Endothelial cell (in vitro differentiated cells): Measurements from ENCODE around the gene MARCO. TPM values are rescaled to one million over a fixed set of nuclear protein-coding genes. Genes with fewer than 3 reads are reported as not detected.

Experiments
- DNase-seq: peaks from one replicate; pipeline ENCODE4 v3.0.0; 2021; ENCODE audit warnings: low spot score
- H3K27ac Mint-ChIP-seq: one replicate; pipeline ENCODE4 v1.8.0; 2021; ENCODE audit warnings: mixed read lengths, inconsistent platforms; ENCODE audit not compliant: unreplicated experiment
- H3K27me3 Mint-ChIP-seq: one replicate; pipeline ENCODE4 v1.8.0; 2021; ENCODE audit warnings: mild to moderate bottlenecking, moderate library complexity, mixed read lengths, inconsistent platforms; ENCODE audit not compliant: unreplicated experiment
- H3K36me3 Mint-ChIP-seq: one replicate; pipeline ENCODE4 v1.8.0; 2021; ENCODE audit warnings: mild to moderate bottlenecking, low read depth, mixed read lengths, inconsistent platforms; ENCODE audit not compliant: unreplicated experiment
- H3K4me1 Mint-ChIP-seq: one replicate; pipeline ENCODE4 v1.8.0; 2021; ENCODE audit warnings: mild to moderate bottlenecking, mixed read lengths, inconsistent platforms; ENCODE audit not compliant: unreplicated experiment
- H3K4me3 Mint-ChIP-seq: one replicate; pipeline ENCODE4 v1.8.0; 2021; ENCODE audit warnings: mild to moderate bottlenecking, mixed read lengths, inconsistent platforms; ENCODE audit not compliant: unreplicated experiment
- H3K9me3 Mint-ChIP-seq: one replicate; pipeline ENCODE4 v1.8.0; 2021; ENCODE audit warnings: mixed read lengths, inconsistent platforms; ENCODE audit not compliant: unreplicated experiment
- total RNA-seq: library from RNA; stranded (reverse); fragmentation: NEBNext Ultra II Directional; extraction: Animal tissue kit (Norgen Biotek cat#: 25700); gene quantifications from one replicate; pipeline ENCODE4 v1.2.1, GENCODE V29; 2021; ENCODE audit not compliant: unreplicated experiment
- TF ChIP-seq, protein P1 (sequence below): fragments of 200-600 bp; sonication (generic); IDR thresholded peaks from one replicate; pipeline ENCODE4 v1.5.0; 2021; ENCODE audit warnings: antibody characterized with exemption; ENCODE audit not compliant: unreplicated experiment

The MARCO gene
- total RNA-seq, 1 donor from 2014 or later, result not detected

GRCh38 chr2:119024152-119024551 is 82.2 kb downstream of the MARCO start:
- DNase-seq, result no peak
- TF ChIP-seq, protein P1, sequence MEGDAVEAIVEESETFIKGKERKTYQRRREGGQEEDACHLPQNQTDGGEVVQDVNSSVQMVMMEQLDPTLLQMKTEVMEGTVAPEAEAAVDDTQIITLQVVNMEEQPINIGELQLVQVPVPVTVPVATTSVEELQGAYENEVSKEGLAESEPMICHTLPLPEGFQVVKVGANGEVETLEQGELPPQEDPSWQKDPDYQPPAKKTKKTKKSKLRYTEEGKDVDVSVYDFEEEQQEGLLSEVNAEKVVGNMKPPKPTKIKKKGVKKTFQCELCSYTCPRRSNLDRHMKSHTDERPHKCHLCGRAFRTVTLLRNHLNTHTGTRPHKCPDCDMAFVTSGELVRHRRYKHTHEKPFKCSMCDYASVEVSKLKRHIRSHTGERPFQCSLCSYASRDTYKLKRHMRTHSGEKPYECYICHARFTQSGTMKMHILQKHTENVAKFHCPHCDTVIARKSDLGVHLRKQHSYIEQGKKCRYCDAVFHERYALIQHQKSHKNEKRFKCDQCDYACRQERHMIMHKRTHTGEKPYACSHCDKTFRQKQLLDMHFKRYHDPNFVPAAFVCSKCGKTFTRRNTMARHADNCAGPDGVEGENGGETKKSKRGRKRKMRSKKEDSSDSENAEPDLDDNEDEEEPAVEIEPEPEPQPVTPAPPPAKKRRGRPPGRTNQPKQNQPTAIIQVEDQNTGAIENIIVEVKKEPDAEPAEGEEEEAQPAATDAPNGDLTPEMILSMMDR, result no peak

GRCh38 chr2:119024568-119024967 is 82.6 kb downstream of the MARCO start:
- H3K4me1 Mint-ChIP-seq, result no peaks in the 10 kb centered on the region

More at GRCh38 chr2:119024152-119024551, 82.2 kb downstream of the MARCO start:
- H3K4me3 Mint-ChIP-seq, result no peak overlapping the region
- H3K36me3 Mint-ChIP-seq, result no peaks in the 10 kb centered on the region
- H3K27me3 Mint-ChIP-seq, result peaks cover 6% of the 10 kb centered on the region
- H3K4me1 Mint-ChIP-seq, result no peaks in the 10 kb centered on the region
- no peaks in the 10 kb centered on the region for H3K9me3 Mint-ChIP-seq
- no peak overlapping the region for H3K27ac Mint-ChIP-seq

GRCh38 chr2:119025013-119025412 is 83.0 kb downstream of the MARCO start:
- no peaks in the 10 kb centered on the region for H3K36me3 Mint-ChIP-seq
- no peak for DNase-seq
- no peak overlapping the region for H3K4me3 Mint-ChIP-seq
- H3K9me3 Mint-ChIP-seq, result no peaks in the 10 kb centered on the region
- H3K27me3 Mint-ChIP-seq, result peaks cover 6% of the 10 kb centered on the region
- H3K27ac Mint-ChIP-seq, result no peak overlapping the region
- TF ChIP-seq, protein P1, result no peak
- H3K4me1 Mint-ChIP-seq, result no peaks in the 10 kb centered on the region

More at GRCh38 chr2:119024568-119024967, 82.6 kb downstream of the MARCO start:
- TF ChIP-seq, protein P1, result no peak
- no peaks in the 10 kb centered on the region for H3K9me3 Mint-ChIP-seq
- no peak overlapping the region for H3K27ac Mint-ChIP-seq
- no peak overlapping the region for H3K4me3 Mint-ChIP-seq
- peaks cover 6% of the 10 kb centered on the region for H3K27me3 Mint-ChIP-seq
- DNase-seq, result no peak
- no peaks in the 10 kb centered on the region for H3K36me3 Mint-ChIP-seq

DNA sequence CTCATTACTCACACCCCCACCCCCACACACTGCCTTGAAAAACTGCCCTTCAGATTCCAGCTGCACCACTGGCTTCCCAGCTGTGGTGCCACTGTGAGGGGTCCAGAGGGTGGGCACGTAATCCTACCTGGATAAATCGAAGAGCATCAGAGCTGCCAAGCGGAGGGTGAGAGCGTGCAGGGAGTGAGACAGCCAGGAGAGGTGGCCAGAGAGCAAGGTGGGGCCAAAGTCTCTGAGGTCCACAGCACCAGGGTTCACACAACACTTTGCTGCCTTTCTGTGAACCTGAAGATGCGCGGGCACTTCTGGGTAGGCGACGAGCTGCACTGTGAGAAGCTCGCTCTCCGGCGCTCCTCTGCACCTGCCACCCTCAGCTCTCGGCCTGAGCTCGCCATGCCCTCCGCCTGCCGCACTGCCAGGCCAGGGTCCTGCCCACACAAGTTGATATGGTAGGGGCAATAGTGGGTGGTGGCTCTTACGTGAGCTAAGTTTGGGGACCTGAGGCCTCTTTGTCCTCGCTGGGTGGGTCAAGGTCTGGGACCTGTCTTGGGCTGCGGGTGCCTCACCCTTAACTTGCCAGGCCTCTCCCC is 83.9 kb downstream of the MARCO start:
- Mint-ChIP-seq H3K4me3 (no peak overlapping the region), H3K4me1 (no peaks in the 10 kb centered on the region), H3K36me3 (no peaks in the 10 kb centered on the region), H3K9me3 (no peaks in the 10 kb centered on the region), H3K27ac (no peak overlapping the region), H3K27me3 (peaks cover 6% of the 10 kb centered on the region)
- no peak for DNase-seq
- TF ChIP-seq, protein P1, result no peak

DNA sequence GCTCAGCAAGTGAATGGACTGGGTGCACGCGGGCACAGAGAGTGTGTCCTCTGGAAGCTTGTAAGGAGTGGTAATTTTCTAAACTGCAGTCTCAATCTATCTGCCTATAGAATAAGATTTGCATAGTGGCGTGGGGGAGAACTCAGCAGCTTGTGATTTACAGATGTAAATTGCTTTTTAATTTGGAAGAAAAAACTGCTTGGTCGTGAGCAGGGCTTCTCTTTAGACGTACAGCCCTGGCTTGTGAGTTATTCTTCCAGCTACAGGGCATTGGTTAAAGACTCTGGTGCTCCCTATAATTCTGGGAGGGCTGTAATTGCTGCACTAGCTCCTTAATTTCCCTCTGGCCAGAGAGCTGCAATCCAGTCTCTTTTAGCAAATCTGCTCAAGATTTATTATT is 84.9 kb downstream of the MARCO start:
- Mint-ChIP-seq H3K9me3 (no peaks in the 10 kb centered on the region), H3K27me3 (peaks cover 2% of the 10 kb centered on the region), H3K36me3 (no peaks in the 10 kb centered on the region), H3K4me3 (no peak overlapping the region), H3K4me1 (no peaks in the 10 kb centered on the region), H3K27ac (no peak overlapping the region)
- TF ChIP-seq, protein P1, result no peak
- DNase-seq, result no peak
